Tibial nerve (tissue), 4 donors: ENCODE results near the gene LRRTM1. TPM values are rescaled to one million over a fixed set of nuclear protein-coding genes. Genes with fewer than 3 reads are reported as not detected.

Source experiments
- DNase-seq, 2 donors: peaks; one replicate each; pipeline ENCODE4 v3.0.0-alpha.2; 2019; ENCODE audit warnings: low spot score in 2 of 2
- H3K27ac ChIP-seq, 4 donors: fragments of 200-600 bp; sonication (generic) in 3 of 4; one replicate each; pipeline ENCODE4 v1.5.1; 2017 to 2019; ENCODE audit warnings: mild to moderate bottlenecking in 1 of 4
- H3K27me3 ChIP-seq, 2 donors: fragments of 200-600 bp; sonication (generic) in 1 of 2; one replicate each; pipeline versions ENCODE4 v1.5.1 to v1.6.0; 2017 to 2019
- H3K36me3 ChIP-seq, 3 donors: fragments of 200-600 bp; sonication (generic); one replicate each; pipeline ENCODE4 v1.5.1; 2018 to 2019
- H3K4me1 ChIP-seq, 4 donors: fragments of 200-600 bp; sonication (generic) in 3 of 4; one replicate each; pipeline ENCODE4 v1.5.1; 2017 to 2019
- H3K4me3 ChIP-seq, 4 donors: fragments of 200-600 bp; sonication (generic) in 3 of 4; one replicate each; pipeline ENCODE4 v1.5.1; 2017 to 2019; ENCODE audit warnings: mild to moderate bottlenecking in 1 of 4, moderate library complexity in 1 of 4
- H3K9me3 ChIP-seq, 4 donors: fragments of 200-600 bp; sonication (generic) in 3 of 4; one replicate each; pipeline ENCODE4 v1.5.1; 2017 to 2019
- EP300 ChIP-seq, 2 donors: sonication (generic); formaldehyde crosslinking; IDR thresholded peaks; one replicate each; pipeline ENCODE4 v1.6.1; 2017; ENCODE audit warnings: antibody characterized with exemption in 2 of 2, mild to moderate bottlenecking in 1 of 2
- POLR2A ChIP-seq, 2 donors: fragments of 450-650 bp; IDR thresholded peaks; one replicate each; pipeline ENCODE4 v1.6.1; 2017; ENCODE audit warnings: antibody characterized with exemption in 2 of 2, mild to moderate bottlenecking in 2 of 2, moderate library complexity in 2 of 2
- WGBS, 2 donors: methylation state at CpG; one replicate each; pipeline ENCODE4 v1.1.5; 2018; 5-methylcytosine and 5-hydroxymethylcytosine counted together
- total RNA-seq, 4 donors: library from RNA; depleted of rRNA; stranded (reverse); fragments of >200 nt; gene quantifications; one replicate each; pipeline ENCODE4 v1.1.0, GENCODE V29; 2016
- TF ChIP-seq, protein P1 (sequence below), 5 experiments: fragments of 200-600 bp in 3 of 5; fragments of 450-650 bp in 2 of 5; sonication (generic) in 3 of 5; IDR thresholded peaks; one replicate each; pipeline ENCODE4 v1.5.1; 2016 to 2019; ENCODE audit warnings: antibody characterized with exemption in 5 of 5, mild to moderate bottlenecking in 3 of 5, moderate library complexity in 2 of 5

The LRRTM1 gene
- total RNA-seq, 4 donors from 2014 or later, result 0.59 to 2.4 (median 1.8) TPM

DNA sequence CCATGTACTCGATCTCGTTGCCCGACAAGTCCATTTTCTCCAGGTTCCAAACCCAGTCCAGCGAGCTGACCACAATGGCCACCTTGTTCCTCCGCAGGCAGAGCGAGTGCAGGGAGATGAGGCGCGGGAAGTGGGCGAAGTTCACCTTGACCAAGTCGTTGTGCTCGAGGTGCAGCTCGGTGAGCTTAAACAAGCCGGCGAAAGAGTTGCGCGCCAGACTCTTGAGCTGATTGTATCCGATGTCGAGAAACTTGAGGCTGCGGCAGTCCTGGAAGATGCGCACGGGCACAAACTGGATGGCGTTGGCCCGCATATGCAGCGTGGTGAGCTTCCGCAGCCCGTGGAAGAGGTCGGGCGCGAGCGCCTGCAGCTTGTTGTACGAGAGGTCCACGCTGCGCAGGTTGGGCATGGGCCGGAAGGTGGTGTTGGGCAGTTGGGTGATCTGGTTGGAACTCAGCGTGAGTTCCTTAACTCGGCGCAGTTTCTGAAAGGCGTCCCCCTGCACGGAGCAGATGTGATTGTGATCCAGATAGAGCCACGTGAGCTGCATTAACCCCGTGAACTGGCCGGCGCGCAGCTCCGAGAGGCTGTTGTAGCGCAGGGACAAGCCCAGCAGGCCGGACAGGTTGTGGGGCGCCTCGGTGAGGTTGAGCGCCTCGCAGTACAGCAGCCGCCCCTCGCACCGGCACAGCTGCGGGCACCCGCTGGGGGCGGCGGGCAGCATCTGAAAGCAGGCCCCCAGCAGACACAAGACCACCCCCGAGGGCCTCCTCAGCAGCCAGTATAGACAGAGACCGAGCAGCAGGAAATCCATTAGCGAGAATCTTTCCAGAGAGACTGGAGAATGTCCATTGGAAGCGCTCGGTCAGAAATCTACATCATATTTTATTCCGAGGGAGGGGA is 1.3 kb downstream of the LRRTM1 start:
- DNase-seq, result no peak
- Histone ChIP-seq H3K27me3 (peaks cover 0 to 33% of the 10 kb centered on the region in 2 donors), H3K9me3 (no peaks in the 10 kb centered on the region), H3K4me3 (peak overlapping the region; percentile 17 to 53 (median 32)), H3K4me1 (peaks cover 0 to 19% (median 0%) of the 10 kb centered on the region in 4 donors), H3K27ac (peak overlapping the region in 3 of 4 donors; percentile 39 to 76 (median 54)), H3K36me3 (no peaks in the 10 kb centered on the region)
- TF ChIP-seq EP300 (IDR thresholded peaks at IDR 0.05) (peak in 1 of 2 donors; percentile 4), POLR2A (IDR thresholded peaks at IDR 0.05) (no peak)
- TF ChIP-seq, protein P1, sequence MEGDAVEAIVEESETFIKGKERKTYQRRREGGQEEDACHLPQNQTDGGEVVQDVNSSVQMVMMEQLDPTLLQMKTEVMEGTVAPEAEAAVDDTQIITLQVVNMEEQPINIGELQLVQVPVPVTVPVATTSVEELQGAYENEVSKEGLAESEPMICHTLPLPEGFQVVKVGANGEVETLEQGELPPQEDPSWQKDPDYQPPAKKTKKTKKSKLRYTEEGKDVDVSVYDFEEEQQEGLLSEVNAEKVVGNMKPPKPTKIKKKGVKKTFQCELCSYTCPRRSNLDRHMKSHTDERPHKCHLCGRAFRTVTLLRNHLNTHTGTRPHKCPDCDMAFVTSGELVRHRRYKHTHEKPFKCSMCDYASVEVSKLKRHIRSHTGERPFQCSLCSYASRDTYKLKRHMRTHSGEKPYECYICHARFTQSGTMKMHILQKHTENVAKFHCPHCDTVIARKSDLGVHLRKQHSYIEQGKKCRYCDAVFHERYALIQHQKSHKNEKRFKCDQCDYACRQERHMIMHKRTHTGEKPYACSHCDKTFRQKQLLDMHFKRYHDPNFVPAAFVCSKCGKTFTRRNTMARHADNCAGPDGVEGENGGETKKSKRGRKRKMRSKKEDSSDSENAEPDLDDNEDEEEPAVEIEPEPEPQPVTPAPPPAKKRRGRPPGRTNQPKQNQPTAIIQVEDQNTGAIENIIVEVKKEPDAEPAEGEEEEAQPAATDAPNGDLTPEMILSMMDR (IDR thresholded peaks at IDR 0.05), result no peak
- WGBS, 2 donors, result 2 to 6% methylated on average over 27 to 57 of the region's 64 CpGs

DNA sequence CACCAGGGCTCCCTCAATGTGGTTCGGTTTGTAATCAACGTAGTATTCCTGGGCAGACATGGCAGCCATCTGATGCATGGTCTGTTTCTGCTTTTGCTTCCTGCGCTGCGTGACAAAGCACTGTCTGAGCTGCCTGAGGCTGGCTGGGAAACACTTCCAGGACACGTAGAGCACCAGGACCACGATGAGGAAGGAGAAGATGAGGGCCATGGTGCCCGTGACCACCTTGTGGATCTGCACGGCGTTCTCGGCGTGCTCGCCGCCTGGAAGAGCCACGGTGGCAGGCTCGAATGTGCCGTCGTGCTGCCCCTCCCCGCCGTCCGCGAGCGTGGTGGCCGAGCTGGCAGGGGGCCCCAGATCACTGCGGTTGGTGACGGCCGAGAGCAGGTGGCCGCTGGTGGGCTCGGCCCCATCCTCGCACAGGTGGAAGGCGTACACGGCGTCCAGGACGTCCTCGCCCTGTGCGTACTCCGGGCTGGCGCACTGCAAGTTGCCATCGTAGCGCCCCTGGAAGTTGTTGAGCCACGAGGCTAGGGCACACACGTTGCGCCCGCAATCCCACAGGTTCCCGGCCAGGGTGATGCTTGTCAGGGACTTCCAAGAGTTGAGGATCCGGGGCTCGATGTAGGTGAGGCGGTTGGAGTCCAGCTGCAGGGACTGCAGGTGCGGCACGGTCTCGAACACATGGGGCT is 2.1 kb downstream of the LRRTM1 start:
- TF ChIP-seq EP300 (IDR thresholded peaks at IDR 0.05), result no peak
- TF ChIP-seq, protein P1 (IDR thresholded peaks at IDR 0.05), result no peak
- no peak for TF ChIP-seq POLR2A (IDR thresholded peaks at IDR 0.05)
- no peaks in the 10 kb centered on the region for H3K9me3 ChIP-seq
- H3K27ac ChIP-seq, result peak overlapping the region; percentile 22 to 76 (median 46)
- H3K27me3 ChIP-seq, result peaks cover 0 to 33% of the 10 kb centered on the region in 2 donors
- no peak for DNase-seq
- 13 to 24% methylated on average over 3 to 10 of the region's 50 CpGs for WGBS, 2 donors
- H3K4me1 ChIP-seq, result peaks cover 0 to 19% (median 0%) of the 10 kb centered on the region in 4 donors
- H3K4me3 ChIP-seq, result peak overlapping the region; percentile 17 to 53 (median 32)
- no peaks in the 10 kb centered on the region for H3K36me3 ChIP-seq

GRCh38 chr2:80302001-80302313 is 2.6 kb downstream of the LRRTM1 start:
- peak overlapping the region; percentile 13 to 76 (median 30) for H3K27ac ChIP-seq
- H3K36me3 ChIP-seq, result no peaks in the 10 kb centered on the region
- TF ChIP-seq EP300 (IDR thresholded peaks at IDR 0.05) (no peak), POLR2A (IDR thresholded peaks at IDR 0.05) (no peak)
- TF ChIP-seq, protein P1 (IDR thresholded peaks at IDR 0.05), result no peak
- H3K9me3 ChIP-seq, result no peaks in the 10 kb centered on the region
- H3K4me3 ChIP-seq, result peak overlapping the region; percentile 17 to 53 (median 32)
- H3K27me3 ChIP-seq, result peaks cover 0 to 33% of the 10 kb centered on the region in 2 donors
- DNase-seq, result no peak
- WGBS, 2 donors, result 42 to 54% methylated on average over 11 to 12 of the region's 12 CpGs
- peaks cover 0 to 19% (median 0%) of the 10 kb centered on the region in 4 donors for H3K4me1 ChIP-seq

- H3K4me1 ChIP-seq, result peaks cover 0 to 19% (median 0%) of the 10 kb centered on the region in 4 donors
- H3K36me3 ChIP-seq, result no peaks in the 10 kb centered on the region
- DNase-seq, result no peak
- H3K4me3 ChIP-seq, result peak overlapping the region in 2 of 4 donors; percentile 9 to 19
- H3K9me3 ChIP-seq, result no peaks in the 10 kb centered on the region
- H3K27me3 ChIP-seq, result peaks cover 0 to 33% of the 10 kb centered on the region in 2 donors
- H3K27ac ChIP-seq, result peak overlapping the region in 2 of 4 donors; percentile 36 to 76
- TF ChIP-seq POLR2A (IDR thresholded peaks at IDR 0.05) (no peak), EP300 (IDR thresholded peaks at IDR 0.05) (no peak)
- TF ChIP-seq, protein P1 (IDR thresholded peaks at IDR 0.05), result no peak
- WGBS, 2 donors, result 36 to 38% methylated on average over 1 of the region's 1 CpG
These were observed 3.6 kb downstream of the LRRTM1 start for GRCh38 chr2:80300954-80301353.
